ENCODE data around the gene GPRIN3.
"Not testable (repeated sequence)": the region's sequence is repeated elsewhere in the genome, so short reads cannot be mapped to it uniquely, and the experiment has no call there.

GPRIN3 gene

DNA sequence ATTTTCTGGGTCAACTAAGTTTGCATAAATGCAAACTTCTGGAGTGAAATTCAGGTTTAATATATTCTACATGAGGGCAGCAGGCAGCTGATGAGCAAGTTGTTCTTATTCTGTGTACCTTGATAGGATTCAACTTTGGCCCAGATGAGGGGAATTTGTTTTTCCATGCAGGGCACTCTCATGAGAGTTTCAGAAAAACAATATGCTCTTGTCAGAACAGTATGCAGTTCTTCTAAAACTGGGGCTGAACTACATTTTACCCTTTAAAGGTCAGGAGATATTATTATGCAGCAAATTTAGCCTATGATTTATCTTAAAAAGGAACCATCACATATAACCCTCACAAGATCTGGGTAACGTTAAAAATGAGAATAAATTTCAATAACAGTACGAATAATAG, 19.2 kb downstream of the GPRIN3 start:
- no peak for DNase-seq

DNA sequence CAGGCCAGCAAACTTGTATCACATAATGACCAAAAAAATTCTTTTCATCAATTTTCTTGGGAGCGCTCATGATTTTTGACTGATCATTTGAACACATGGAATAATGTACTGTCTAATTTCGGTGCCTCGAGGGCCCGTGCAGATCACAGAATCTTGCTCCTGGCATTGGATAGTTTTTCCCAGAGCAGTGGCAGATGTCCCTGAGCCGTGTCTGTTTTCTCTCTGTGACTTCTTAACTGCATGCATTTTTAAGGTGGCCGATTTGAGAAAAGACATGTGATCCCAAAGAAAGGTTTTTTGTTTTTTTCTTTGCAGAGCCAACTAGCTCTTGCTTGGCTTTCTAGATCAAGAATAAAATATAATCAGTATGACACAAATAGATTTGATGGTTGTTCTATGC, 19.7 kb downstream of the GPRIN3 start:
- DNase-seq = no peak

DNA sequence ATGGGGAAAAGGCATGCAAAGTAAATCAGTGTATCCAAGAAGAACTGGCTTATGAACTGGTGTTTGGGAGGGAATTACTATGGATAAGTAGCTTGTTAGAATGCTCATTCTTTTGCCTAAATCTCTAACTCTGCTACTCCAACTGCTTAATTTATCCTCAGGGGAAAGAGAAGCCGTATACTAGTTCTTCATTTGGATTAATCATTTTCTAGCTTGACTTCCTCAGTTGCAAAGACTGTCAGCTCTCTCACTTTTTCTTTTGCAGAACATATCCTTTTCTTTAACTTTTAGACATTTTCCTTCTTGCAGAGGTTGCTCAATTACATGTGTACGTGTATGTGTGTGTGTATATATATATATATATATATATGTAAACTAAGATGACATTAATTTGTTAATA, 21.9 kb downstream of the GPRIN3 start:
- no peak for DNase-seq

DNA sequence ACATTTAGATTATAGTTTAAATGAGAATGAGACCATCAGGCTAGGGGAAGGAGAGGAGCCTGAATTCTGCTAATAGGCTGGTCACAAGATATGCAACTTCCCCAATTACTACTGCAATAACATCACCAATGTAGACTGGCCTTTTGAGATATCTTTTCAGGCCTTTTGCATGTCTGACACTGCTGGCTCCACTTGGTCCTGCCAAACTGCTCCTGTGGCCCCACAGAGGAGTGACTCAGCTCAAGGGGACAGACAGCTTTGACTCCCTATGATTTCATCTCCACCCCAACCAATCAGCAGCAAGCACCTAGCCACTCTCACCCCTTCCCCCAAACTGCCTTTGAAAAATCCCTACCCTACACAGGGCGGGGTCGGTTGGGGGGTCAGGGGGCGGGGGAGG, 22.8 kb downstream of the GPRIN3 start:
- no peak for DNase-seq

DNA sequence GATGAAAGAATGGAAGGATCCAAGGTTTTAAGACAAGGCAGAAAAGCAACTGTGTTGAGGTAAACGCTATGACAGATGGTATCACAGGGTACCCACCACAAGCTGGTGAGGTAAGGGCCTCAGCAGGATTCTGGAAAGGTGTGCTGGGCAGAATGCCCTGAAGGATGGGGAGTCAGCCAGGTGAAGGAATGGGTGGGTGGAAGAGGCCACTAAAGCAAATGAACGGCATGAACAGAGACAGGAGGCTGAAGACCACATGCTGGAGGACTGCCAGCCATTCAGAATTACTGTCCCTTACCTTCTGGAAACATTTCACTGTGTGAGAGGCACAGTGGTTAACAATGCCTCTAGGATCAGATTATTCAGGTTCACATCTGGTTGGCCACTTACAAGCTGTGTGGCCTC, 23.6 kb downstream of the GPRIN3 start:
- DNase-seq = no peak

DNA sequence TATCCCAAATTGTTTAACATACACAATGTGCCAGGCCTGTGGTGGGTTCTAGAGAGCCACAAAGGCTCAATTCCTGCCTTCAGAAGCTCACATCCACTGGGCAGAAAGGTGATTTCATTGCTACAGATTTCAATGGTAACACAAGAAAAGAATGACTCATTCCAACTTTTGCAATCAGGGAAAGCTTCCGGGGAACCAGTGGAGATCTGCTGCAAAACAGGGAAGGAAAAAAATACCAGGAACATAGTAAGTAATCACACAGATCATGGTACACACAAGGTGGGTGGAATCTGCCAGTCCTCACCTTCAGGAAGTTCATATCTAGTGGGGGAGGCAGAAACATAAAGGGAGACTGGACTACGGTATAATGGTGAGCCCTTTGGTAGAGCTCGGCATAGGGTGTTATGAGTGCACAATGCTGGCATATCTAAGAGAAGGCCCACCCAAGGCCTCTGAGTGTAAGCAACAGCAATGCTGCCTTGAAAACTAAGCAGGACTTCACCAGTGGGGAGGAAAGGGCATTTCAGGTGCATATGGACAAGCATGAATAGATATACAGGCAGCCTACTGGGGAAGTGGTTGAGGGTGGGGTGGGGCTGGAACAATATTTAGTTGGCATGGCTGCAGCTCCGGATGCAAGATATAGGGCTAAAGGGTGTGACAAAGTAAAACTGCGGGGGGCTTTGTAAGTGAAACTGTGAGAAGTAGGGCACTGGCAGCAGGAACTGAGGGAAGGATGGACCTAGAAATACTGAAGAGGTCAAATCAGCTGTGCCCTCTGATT, 24.2 kb downstream of the GPRIN3 start:
- DNase-seq = no peak

DNA sequence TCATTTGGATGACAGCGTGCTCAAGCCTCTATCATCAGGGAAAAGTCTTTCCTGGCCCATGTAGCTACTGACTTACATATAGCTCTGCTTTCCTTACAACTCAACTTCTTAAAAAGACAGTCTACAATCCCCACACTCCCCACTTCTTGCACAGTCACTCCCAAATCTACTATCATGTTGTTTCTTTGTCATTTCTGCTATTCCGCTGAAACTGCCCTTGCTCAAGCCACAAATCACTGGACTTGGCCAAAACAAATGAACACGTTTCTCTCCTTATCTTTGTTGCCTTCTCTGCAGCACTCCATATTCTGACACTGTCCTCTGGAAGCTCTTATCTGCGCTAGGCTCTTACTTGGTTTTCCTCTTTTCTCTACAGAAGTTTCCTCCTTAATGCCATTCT, 28.2 kb downstream of the GPRIN3 start:
- no peak for DNase-seq

DNA sequence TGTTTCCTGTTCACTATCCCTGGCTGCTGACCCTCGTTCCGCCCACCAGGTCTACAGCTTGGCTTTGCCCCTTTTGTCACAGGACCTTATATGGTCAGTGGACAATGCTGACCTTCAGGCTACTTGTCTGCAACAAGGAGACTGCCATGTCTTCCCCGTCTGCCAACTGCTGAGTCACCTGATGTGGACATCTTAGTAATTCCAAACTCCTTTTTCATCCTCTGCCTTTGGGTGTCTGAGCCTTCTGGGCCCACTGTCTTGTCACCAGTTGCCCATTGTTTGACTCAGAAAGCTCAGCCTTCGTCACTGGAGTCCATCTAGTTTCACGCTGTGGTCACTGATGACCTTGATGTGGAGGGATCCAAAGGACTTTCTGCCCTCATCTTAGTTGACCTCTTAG, 30.2 kb downstream of the GPRIN3 start:
- DNase-seq = no peak

DNA sequence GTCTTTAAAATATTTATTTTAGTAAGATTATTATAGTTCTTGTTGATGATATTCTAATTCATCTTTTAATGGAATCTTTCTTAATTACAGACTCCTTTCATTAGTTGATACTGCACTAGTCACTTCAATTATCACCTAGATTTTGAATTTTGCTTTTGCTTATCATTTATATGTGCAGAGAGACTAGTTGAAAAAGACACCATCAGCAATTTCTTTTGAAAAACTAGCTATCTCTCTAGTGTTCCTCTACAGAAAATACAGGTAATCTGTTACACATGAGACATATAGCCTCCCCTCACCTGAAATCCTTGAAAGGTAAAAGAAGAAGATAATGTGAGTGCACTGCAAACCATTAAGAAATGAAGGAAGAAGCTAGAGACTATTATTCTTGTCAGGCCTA, 31.3 kb downstream of the GPRIN3 start:
- DNase-seq = no peak

DNA sequence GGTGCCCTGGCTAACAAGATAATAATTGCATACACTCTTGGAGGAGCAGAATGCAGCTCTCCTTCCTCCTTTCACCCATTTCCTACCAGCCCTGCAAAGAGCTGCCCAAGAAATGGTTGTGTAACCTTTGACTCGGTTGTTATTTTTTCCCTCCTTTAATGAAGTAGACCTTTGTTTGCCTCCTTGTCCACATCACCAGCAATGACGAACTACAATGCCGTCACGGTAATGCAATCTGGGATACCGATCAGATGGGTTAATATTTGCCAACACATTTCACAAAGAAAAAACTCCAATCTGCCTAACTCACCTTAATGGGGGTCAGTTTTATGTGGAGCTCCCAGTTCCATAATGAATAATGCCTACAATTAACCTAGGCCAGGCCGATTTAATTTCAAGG, 32.0 kb downstream of the GPRIN3 start:
- DNase-seq = no peak

DNA sequence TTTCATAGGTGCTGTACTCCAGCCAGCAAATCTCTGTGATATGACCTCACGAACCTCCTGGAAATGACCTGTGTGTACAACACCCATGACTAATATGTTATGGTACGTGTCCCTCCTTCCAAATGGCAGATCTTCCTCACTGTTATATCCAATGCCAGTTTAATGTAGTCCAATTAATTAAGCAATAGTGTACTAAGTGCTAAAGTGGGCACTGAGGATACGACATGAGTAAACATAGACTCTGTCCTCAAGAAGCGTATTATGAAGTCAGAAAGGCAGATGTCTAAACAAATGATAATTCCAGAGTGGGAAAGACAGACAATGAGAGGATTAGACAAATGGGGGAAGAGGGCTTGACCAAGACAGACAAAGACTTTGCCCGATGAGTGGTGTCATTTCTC, 33.9 kb downstream of the GPRIN3 start:
- DNase-seq = no peak

DNA sequence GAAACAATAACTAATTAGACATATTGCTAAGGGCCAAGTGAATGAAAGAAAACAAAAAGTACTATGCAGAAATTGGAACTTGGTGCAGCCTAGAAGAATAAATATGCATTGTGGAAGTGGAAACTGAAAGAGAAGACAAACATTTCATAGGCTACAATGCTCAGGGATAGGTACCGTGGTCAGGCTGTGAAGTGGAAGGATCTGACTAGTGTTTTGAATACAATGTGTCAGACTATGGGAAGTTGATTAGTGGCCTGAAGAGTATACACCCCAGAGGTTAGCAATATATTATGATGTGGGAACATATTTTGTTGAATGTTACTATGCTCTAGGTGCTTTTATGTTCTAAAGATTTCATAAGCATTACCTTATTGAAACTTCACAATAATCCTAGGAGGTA, 36.8 kb downstream of the GPRIN3 start:
- no peak for DNase-seq

DNA sequence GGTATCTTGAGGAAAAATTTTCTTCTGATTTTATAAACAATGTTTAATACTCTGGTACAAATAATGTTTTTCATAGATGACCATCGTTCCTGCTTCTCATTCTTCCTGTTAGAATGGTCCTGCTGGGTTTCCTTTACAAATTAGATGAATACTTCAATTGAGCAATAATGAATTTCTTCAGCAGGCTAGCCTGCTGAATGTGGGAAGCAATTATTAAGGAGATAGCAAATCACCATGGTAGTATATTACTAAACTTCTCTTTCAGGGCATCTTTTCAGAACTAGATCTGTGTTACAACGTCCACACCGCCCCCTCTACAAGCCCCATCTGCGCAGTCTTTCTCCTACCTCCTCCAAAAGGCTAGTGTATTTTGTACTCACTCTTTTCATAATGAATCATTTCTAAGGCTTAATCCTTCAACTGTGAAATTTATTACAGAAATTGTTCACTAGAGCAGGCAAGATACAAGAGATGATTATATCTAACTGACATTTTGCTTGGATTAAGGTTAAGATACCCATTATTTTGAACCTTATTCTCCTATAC, 38.4 kb downstream of the GPRIN3 start:
- DNase-seq = no peak

DNA sequence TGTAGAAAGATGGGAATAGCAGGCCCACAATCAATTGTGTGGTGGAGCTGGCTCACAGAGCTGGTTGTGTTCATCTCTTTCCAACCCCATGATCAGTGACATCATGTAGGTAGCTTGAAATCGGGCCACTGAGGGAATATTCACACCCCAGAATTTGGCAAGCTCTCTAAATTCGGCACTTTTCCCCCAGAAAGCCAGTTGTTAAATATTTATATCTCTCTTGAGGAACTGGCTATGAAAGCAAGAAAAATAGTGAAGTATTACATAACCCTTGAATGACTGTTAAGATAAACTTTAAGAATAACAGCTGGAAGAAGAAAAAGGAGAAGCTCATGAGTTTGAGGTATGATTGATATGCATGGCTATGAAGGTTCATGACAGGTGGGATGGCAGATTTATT, 38.9 kb downstream of the GPRIN3 start:
- DNase-seq = no peak

DNA sequence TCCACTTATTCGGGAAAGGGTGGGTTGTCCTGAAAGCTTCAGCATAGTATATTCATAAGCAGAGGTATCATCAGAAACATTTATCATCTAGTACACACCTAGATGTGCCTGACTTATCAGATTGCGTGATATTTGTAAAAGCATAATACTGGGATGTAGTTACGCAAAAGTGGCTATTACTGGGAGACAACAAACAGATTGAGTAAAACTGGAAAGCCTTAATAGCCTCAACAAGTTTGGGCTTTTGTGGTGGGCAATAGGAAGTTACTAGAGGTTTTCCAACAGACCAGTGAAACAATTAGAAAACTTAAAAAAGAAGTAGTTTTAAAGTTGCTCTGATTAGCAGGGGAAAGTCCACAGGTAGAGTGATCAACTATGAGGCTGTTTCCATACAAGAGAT, 39.8 kb downstream of the GPRIN3 start:
- no peak for DNase-seq

DNA sequence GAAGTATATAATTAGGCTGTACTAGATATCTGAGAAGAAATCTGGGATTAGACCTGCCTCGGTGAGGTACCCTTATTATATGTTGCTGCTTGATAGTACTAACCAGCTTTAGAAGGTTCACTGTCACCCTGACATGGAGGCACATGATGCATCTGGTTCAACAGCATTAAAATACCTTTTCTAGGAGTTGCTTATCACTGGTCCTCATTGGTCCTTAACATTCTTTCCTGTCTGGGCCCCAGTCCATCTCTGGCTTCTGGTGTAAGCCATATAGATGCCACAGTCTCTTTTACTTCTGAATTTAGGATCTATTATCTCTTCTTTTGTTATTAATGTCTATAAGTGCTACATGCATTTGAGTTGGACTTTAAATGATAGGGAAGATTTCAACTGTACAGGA, 40.2 kb downstream of the GPRIN3 start:
- no peak for DNase-seq

DNA sequence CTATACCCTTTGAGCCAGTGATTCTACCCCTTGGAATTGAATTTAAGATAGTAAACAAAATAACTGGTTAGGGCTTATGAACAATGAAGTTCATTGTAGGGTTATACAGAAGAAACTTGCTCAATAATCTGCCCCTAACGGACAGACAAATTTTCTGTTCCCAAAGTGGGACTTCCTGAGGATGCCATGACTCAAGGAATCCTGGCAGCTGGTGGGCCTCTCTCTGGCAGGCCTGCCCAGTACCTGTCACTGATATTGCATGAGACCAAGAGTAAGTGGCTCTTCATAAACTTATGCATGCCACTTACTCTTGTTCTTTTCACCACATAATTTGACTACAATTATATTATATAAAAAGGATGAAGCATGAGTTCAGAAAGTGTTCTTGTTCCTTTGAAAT, 41.5 kb downstream of the GPRIN3 start:
- DNase-seq = no peak

DNA sequence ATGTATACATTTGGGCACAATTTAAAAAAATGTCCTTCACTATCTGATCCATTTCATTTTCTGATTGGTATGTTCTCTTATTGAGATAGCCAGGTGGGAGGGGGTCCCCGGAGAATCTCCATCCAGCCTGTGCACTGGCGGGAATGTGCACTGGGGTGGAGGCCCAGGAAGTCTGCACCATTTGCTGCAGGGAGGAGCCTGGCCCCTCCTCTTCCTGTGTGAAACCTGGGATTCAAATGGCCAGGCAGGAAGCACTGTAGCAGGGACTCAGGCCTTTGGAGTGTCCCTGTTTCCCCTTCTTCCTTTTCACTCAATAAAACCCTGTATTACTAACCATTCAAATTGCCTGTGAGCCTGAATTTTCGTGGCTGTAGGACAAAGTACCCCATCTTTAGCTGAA, 44.3 kb downstream of the GPRIN3 start:
- DNase-seq = no peak

DNA sequence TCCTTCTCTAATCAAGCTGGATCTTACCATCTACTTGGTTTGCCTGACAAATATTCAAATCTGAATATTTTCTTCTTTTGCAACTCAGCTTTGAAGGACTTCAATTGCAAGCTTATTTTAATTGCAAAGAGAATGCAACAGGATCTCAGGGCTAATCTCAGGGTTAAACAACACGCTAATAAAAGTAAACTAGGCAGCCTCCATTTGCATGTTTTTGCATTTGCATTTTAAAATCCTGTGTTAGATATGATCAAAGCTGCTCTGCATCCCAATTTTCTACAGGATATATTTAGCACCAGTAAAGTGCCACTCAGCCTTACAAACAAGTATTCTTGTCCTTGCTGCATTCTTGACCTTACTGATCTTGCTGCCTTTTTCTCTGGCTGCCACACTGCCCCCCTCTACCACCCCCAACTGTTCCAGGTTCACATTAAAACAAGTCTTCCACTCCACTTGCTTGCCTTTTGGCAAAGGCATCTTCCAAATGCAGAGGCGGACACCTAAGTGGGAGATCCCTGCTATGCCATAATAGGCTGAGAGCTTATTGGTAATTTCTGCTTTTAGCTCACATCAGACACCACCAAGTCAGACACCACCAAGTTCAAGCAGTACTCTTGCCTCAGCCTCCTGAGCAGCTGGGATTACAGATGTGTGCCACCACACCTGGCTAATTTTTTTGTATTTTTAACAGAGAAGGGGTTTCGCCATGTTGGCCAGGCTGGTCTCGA, 48.1 kb downstream of the GPRIN3 start:
- DNase-seq = no peak

DNA sequence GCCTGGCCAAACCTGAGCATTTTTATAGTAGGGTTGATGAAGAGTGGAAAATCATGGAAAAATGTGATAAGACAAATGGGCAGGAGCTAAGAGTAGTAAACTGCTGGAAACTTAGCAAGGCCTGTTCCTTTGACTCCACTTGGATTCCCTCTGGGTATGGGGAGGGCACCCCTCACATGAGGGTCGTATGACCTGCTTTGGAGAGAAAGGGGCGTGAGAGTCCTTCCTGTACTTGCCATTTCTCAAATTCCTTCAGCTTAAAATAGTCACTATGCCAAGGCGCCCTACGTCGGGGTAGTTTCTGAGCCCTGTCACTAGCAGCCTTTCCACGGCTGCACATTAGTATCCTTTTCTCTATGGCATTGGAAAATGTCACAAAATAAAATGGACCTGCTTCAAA, 49.1 kb downstream of the GPRIN3 start:
- no peak for DNase-seq

DNA sequence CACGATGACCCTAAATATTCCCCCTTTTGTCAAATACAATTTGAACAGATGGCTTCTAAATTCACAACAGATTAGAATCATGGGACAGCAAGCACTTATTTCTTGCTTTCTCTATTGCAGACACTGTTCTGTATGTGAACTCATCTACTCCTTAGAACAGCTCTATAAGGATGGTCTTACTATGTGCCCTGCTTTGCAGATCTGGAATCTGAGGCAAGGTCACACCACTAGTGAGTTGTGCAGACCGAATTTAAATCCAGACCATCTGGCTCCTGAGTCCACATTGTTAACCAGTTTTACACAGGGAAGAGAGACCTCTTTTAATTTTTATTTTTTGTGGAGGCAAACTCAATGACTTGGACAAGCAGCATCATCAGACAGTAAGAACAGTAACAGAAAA, 50.2 kb downstream of the GPRIN3 start:
- DNase-seq = no peak

DNA sequence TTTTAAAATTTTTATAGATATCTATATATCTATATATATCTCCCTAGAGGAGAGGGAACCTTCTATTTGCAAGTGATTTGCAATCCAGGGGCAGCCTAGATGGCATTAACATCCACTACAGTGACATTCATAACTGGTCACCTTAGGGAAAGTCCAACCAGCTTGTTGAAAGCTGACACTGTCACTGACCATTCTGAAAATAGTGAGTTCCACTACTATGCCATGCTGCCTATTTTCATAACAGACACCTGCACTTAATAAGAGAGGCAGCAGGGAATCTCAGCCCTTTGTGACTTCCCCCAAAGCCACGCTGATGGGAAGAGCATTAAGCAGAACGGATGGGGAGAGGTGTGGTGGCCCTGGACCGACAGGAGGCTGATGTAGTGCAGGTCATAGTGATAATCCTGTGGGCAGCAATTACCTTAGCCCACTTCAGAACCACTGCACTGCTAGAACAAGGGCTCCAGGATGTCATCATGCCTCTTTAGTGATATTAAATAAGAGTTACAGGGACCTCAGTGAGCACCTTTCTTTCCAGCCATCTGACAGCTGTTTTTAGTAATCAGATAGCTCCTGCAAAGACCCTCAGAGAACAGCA, 51.3 kb downstream of the GPRIN3 start:
- DNase-seq = no peak

DNA sequence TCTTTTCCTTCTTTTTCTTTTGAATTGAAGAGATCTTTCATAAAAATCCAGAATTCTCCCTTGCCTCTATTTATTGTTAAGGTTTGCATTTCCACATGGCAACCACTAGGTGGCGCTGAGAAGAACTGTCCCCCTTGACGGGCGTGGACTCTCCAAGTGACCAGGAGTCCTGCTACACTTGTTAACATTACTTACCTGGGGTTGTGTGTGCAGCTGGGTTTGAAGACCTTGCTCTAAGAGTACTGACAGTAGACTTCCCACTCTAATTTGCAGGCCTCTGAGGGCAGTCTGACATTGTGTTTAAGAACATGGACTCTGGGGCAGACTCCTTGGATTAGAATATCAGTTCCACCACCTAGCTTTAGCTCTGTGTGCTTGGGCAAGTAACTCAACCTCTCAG, 52.8 kb downstream of the GPRIN3 start:
- no peak for DNase-seq

DNA sequence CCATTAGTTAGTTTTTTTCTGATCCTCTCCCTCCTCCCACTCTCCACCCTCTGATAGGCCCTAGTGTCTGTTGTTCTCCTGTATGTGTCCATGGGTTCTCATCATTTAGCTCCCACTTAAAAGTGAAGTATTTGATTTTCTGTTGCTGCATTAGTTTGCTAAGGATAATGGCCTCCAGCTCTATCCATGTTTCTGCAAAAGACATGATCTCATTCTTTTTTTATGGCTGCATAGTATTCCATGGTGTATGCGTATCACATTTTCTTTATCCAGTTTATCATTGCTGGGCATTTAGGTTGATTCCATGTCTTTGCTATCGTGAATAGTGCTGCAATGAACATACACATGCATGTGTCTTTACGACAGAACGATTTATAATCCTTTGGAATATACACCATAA, 53.3 kb downstream of the GPRIN3 start:
- not testable (repeated sequence) for DNase-seq
